Activated CD4-positive, alpha-beta memory T cell treated with anti-CD3 and anti-CD28 coated beads for 36 hours (primary cell): ENCODE measurements around the gene ATP6V0A4. TPM values are rescaled to one million over a fixed set of nuclear protein-coding genes. Genes with fewer than 3 reads are reported as not detected.

Source experiments
- CTCF ChIA-PET: fragments of 350-600 bp; sonication (Branson Sonifier 250); formaldehyde crosslinking; loops from one replicate; lab custom pipeline; 2021; ENCODE audit warnings: antibody characterized with exemption, inconsistent platforms; lab: Charles Lee
- POLR2A ChIA-PET: fragments of 350-600 bp; sonication (Branson Sonifier 250); formaldehyde crosslinking; loops from one replicate; lab custom pipeline; 2021; ENCODE audit warnings: antibody characterized with exemption; lab: Charles Lee
- DNase-seq: peaks from one replicate; pipeline ENCODE4 v3.0.0-alpha.2; 2020
- H3K27ac Mint-ChIP-seq: one replicate; pipeline ENCODE4 v1.8.0; 2021; ENCODE audit warnings: mixed read lengths
- H3K27me3 Mint-ChIP-seq: one replicate; pipeline ENCODE4 v1.8.0; 2021; ENCODE audit warnings: mixed read lengths
- H3K36me3 Mint-ChIP-seq: one replicate; pipeline ENCODE4 v1.8.0; 2021; ENCODE audit warnings: mixed read lengths
- H3K4me1 Mint-ChIP-seq: one replicate; pipeline ENCODE4 v1.8.0; 2021; ENCODE audit warnings: low read depth, mixed read lengths
- H3K4me3 Mint-ChIP-seq: one replicate; pipeline ENCODE4 v1.8.0; 2021; ENCODE audit warnings: mild to moderate bottlenecking, mixed read lengths
- H3K9me3 Mint-ChIP-seq: one replicate; pipeline ENCODE4 v1.8.0; 2021; ENCODE audit warnings: mixed read lengths
- intact Hi-C: fragments of 100-400 bp; cut with micrococcal nuclease; formaldehyde crosslinking; loops from one replicate; pipeline ENCODE4 v1.15.1; 2023
- total RNA-seq, 2 experiments: library from RNA; stranded (reverse); gene quantifications; one replicate each; pipeline ENCODE4 v1.2.3, GENCODE V29; 2021

The ATP6V0A4 gene
- total RNA-seq, 2 experiments from 2014 or later, result 1.7 TPM

DNA sequence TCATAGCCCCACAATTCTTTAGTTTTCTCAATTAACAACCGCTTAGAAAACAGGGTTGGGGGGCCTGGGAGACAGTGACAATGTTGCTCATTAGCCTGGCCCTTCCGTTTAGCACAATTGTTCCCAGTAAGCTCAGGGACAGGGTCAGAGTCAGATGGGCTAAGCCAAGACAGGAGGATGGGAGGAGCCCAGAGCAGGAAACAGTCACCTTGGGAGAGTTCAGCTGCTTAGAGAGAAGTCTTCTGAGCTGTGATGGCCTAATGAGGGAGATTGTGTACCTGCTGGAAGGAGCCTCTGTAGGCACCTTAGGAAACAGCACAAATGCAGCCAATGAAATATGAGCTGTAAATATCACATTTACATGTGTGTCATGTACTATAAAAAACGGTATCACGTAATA lies 132.7 kb downstream of the ATP6V0A4 start:
- DNase-seq, result no peak
- Mint-ChIP-seq H3K9me3 (no peaks in the 10 kb centered on the region), H3K27me3 (peaks cover 52% of the 10 kb centered on the region), H3K4me1 (peaks cover 13% of the 10 kb centered on the region), H3K4me3 (no peak overlapping the region), H3K27ac (no peak overlapping the region), H3K36me3 (no peaks in the 10 kb centered on the region)
- intact Hi-C loops, result loop anchor here (10.0 kb wide), 1 partner anchor 50 kb away; no protein-coding TSS in a partner anchor
- ChIA-PET POLR2A (interaction anchor here (0.6 kb wide), 1 partner anchor 668 kb away, joined by 3 read pairs; no protein-coding TSS in a partner anchor), CTCF (no interaction called here)

DNA sequence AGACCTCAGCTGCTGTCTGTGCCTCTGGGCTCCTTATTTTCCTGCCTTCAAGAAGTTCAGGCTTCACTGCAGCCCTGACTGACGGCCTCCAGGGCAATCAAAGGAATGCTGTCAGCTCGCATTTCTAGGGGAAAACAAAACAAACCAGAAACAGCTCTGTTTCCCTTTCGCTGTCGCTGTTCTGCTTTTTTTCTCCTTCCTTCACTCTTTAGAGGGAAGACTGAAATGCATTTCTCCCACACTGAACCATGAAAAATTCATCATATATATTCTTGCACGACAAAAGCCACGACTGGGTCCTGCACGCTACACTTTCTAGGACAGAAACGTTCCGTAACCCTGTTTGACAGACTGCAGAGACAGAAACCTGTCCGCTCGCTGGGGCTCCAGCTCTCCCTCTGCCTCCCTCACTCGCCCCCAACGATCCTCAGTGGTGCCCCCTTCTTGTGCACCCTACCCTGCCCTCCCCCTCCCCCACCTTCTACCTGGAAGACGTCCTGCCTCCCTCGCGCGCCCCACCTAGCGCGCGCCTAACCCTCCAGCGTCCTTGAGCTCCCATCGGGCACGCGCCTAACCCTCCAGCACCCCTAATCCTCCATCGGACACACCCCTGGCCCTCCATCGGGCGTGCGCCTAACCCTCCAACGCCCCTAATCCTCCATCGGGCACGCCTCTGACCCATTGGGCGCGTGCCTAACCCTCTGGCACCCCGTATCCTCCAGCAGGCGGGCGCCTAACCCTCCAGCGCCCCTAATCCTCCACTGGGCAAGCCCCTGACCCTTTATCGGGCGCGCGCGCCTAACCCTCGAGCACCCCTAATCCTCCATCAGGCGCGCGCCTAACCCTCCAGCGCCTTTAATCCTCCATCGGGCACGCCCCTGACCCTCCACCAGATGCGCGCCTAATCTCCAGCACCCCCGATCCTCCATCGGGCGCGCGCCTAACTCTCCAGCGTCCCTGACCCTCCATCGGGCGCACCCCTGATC lies 134.0 kb downstream of the ATP6V0A4 start:
- Mint-ChIP-seq H3K4me1 (peaks cover 13% of the 10 kb centered on the region), H3K9me3 (no peaks in the 10 kb centered on the region), H3K27me3 (peaks cover 52% of the 10 kb centered on the region), H3K4me3 (peak overlapping the region; percentile 47), H3K27ac (no peak overlapping the region), H3K36me3 (no peaks in the 10 kb centered on the region)
- intact Hi-C loops, result loop anchor here (10.0 kb wide), 1 partner anchor 51 kb away; no protein-coding TSS in a partner anchor
- CTCF ChIA-PET, result no interaction called here
- DNase-seq, result peak; percentile 11
- POLR2A ChIA-PET, result no interaction called here

- Mint-ChIP-seq H3K27me3 (peaks cover 46% of the 10 kb centered on the region), H3K36me3 (no peaks in the 10 kb centered on the region), H3K9me3 (no peaks in the 10 kb centered on the region), H3K4me1 (peaks cover 10% of the 10 kb centered on the region), H3K27ac (no peak overlapping the region), H3K4me3 (no peak overlapping the region)
- ChIA-PET CTCF (no interaction called here), POLR2A (no interaction called here)
- DNase-seq, result no peak
- intact Hi-C loops, result loop anchor here (10.0 kb wide), 1 partner anchor 52 kb away; no protein-coding TSS in a partner anchor
Observed at GRCh38 chr7:138662991-138663320, 135.0 kb downstream of the ATP6V0A4 start.

DNA sequence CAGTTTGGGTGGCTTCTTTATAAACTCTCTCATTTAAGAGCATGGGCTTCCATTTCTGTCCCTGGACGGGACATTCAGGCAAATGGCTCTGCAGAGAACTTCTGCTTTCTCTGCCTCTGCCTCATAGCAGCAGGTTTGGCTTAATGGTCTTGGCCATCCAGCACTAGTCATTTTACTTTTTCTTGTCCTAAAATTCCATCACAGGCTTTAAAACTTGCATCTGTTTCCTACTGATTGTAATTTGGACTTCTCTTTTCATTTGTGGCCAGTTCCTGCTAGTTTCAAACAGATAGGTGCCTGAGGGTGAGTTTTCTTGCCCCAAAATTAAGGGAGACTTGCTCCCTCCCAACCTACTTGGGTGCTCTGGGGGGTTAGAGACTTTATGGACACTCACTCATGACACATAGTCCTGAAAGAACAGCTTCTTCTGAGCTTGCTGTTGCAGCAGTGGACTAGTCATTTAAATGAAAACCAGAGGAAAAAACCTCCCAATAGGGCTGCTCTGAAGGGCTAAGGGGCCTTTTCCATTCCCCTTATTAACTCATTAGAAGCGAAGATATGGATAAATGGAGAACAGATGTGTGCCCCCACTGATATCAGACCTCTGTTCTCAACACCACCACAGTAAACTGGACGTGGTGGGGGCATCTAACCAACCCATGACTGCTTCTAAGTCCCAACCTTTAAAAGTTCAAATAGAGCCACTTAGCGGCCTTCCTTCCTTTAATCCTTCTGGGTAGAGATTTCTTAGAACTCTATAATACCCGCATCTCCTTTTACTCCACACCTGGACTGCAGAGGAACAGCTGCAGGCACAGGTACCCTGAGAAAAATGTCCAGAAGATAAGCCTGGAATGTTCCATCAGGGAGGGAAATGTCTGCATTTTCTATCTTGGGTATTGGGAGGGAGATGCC lies 135.7 kb downstream of the ATP6V0A4 start:
- peaks cover 4% of the 10 kb centered on the region for H3K4me1 Mint-ChIP-seq
- ChIA-PET CTCF (interaction anchor here (0.6 kb wide), 1 partner anchor 88 kb away, joined by 3 read pairs; no protein-coding TSS in a partner anchor), POLR2A (no interaction called here)
- no peak overlapping the region for H3K4me3 Mint-ChIP-seq
- no peak for DNase-seq
- no peaks in the 10 kb centered on the region for H3K9me3 Mint-ChIP-seq
- no peak overlapping the region for H3K27ac Mint-ChIP-seq
- peaks cover 44% of the 10 kb centered on the region for H3K27me3 Mint-ChIP-seq
- intact Hi-C loops, result loop anchor here (10.0 kb wide), 1 partner anchor 52 kb away; no protein-coding TSS in a partner anchor
- no peaks in the 10 kb centered on the region for H3K36me3 Mint-ChIP-seq

DNA sequence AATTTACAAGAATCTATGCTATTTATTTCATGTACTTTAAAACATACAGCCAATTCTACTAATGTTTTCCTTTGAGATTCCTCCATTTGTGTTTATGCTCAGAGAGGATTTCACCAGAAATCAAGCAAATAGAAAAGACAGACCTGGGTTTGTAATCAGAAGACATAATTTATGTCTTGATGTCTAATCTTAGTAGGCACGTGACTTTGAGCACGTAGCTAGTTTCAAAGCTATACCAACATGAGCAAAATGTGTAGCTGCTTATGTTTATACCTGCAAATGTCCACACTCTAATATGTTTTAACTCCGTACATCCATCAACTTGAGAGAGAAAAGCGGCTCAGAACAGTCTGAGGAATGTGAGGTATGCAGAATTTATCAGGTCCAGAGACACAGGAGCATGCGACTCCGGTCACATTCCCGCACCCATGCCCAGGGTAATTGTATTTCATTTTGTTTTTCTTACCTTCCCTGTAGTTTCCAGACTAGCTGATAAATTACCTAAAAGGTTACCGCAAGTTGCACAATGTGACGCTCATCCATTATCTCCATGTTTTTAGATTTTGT lies 136.8 kb downstream of the ATP6V0A4 start:
- no peak for DNase-seq
- ChIA-PET CTCF (no interaction called here), POLR2A (no interaction called here)
- H3K27ac Mint-ChIP-seq, result no peak overlapping the region
- no peak overlapping the region for H3K4me3 Mint-ChIP-seq
- intact Hi-C loops, result loop anchor here (10.0 kb wide), 1 partner anchor 54 kb away; no protein-coding TSS in a partner anchor
- H3K4me1 Mint-ChIP-seq, result peaks cover 2% of the 10 kb centered on the region
- H3K36me3 Mint-ChIP-seq, result no peaks in the 10 kb centered on the region
- peaks cover 36% of the 10 kb centered on the region for H3K27me3 Mint-ChIP-seq
- H3K9me3 Mint-ChIP-seq, result no peaks in the 10 kb centered on the region

- Mint-ChIP-seq H3K9me3 (no peaks in the 10 kb centered on the region), H3K36me3 (no peaks in the 10 kb centered on the region), H3K27me3 (peaks cover 18% of the 10 kb centered on the region), H3K4me1 (no peaks in the 10 kb centered on the region), H3K4me3 (no peak overlapping the region), H3K27ac (no peak overlapping the region)
- intact Hi-C loops, result no loop called here
- DNase-seq, result no peak
- POLR2A ChIA-PET, result no interaction called here
- CTCF ChIA-PET, result no interaction called here
Observed at GRCh38 chr7:138658889-138659288, 139.1 kb downstream of the ATP6V0A4 start.

DNA sequence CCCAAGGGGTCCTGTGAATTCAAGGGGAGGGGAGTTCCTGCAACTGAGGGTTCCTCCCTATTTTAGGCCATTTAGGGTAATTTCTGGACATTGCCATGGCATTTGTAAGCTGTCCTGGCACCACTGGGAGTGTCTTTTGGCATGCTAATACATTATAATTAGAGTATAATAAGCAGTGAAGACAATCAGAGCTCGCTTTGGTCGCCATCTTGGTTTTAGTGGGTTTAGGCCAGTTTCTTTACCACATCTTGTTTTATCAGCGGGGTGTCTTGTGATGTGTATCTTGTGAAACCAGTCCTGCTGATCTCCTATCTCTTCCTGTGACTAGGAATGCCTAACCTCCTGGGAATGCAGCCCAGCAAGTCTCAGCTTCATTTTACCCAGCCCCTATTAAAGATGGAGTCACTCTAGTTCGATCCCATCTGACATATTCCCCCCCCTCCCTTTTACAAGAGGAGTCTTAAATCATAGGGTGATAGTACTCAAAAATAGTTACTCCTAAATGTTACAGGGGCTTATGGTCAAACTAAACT lies 140.1 kb downstream of the ATP6V0A4 start:
- no peak for DNase-seq
- H3K4me1 Mint-ChIP-seq, result no peaks in the 10 kb centered on the region
- H3K27me3 Mint-ChIP-seq, result peaks cover 9% of the 10 kb centered on the region
- H3K36me3 Mint-ChIP-seq, result no peaks in the 10 kb centered on the region
- intact Hi-C loops, result no loop called here
- ChIA-PET POLR2A (no interaction called here), CTCF (no interaction called here)
- H3K27ac Mint-ChIP-seq, result no peak overlapping the region
- no peak overlapping the region for H3K4me3 Mint-ChIP-seq
- H3K9me3 Mint-ChIP-seq, result no peaks in the 10 kb centered on the region

DNA sequence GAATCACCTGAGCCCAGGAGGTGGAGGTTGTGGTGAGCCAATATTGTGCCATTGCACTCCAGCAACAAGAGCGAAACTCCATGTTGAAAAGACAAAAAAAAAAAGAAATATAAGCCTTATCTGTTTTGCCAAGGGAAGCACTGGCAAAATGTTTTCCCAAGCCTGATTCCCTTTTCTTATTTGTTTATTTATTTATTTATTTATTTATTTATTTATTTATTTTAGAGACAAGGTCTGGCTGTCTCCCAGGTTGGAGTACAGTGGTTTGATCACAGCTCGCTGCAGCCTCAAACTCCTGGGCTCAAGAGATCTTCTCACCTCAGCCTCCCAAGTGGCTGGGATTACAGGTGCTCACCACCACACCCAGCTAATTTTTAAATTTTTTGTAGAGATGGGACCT lies 141.0 kb downstream of the ATP6V0A4 start:
- Mint-ChIP-seq H3K36me3 (no peaks in the 10 kb centered on the region), H3K4me1 (no peaks in the 10 kb centered on the region), H3K9me3 (no peaks in the 10 kb centered on the region), H3K4me3 (no peak overlapping the region), H3K27me3 (peaks cover 3% of the 10 kb centered on the region), H3K27ac (no peak overlapping the region)
- CTCF ChIA-PET, result no interaction called here
- POLR2A ChIA-PET, result no interaction called here
- DNase-seq, result no peak
- intact Hi-C loops, result no loop called here

Other genes with a start within 250 kb of the ATP6V0A4 start
- not detected for gene SVOPL, start 96.8 kb downstream of the ATP6V0A4 start, total RNA-seq
- gene TMEM213, start 202 bp downstream of the ATP6V0A4 start, total RNA-seq, result under 1 TPM; 0.19 to 0.39 TPM
- gene KIAA1549, start 183.2 kb upstream of the ATP6V0A4 start, total RNA-seq, result under 1 TPM; 0.85 to 0.95 TPM
- gene ZC3HAV1L, start 237.8 kb upstream of the ATP6V0A4 start, total RNA-seq, result 10 to 100 TPM; 11.8 to 14.7 TPM